ENCODE measurements around the gene ANKFN1.

The ANKFN1 gene

DNA sequence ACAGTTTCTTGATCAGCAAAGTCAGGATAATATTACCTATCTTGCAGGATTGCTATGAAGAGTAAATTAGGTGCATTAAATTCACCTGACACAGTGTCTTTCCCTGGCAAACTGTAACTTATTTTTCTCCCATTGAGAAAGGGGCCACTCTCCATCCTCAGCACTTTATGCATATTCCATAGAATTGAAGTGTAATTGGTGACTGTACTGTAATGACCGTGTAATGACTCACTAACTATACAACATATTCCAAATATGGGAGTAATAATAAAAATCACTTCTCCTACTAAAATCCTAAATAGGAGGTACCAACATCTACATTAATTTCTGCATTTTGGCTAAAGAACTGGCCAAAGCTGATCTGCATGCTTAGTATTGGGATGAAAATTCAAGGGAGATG is 298.4 kb downstream of the ANKFN1 start:
- no peak for DNase-seq

DNA sequence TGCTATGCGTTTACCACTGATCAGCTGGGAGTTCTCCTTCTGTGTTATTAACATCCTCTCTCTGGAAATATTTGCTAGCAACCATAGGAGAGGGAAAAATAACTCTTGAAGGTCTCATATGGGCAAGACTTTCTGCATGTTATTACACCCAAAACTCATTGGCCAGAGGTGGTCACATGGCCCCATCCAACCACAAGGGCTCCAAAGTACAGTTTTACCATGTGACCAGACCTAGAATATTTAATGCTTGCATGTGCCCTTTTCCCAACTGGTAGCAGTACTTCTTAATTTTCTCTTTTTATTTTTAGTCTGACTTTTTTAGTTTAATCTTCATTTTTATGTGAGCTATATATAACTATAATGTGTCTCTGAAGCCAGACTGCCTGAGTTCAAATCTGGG is 299.2 kb downstream of the ANKFN1 start:
- no peak for DNase-seq

- DNase-seq, result no peak
Measured at GRCh38 chr17:56457501-56457900, 304.2 kb downstream of the ANKFN1 start.

DNA sequence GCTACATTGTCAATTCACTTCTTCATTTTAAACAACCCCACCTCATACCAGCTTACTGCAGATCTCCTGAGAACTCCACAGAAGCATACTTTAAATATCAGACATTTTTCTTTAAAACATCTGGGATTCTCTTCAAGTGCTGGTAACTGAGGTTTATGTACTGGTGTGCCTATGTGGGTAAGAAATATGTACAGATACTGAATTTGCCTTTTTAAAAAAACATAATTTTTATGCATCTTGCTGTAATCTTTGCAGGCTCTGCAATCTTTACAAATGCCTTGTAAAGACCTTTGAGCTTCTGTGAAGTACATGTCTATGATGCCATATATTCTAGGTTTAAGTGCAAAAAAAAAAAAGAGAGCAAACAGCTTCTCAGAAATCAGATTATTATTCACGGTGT is 312.6 kb downstream of the ANKFN1 start:
- DNase-seq, result no peak

GRCh38 chr17:56468840-56469239 is 315.6 kb downstream of the ANKFN1 start:
- DNase-seq, result no peak

GRCh38 chr17:56471696-56472095 is 318.4 kb downstream of the ANKFN1 start:
- no peak for DNase-seq

DNA sequence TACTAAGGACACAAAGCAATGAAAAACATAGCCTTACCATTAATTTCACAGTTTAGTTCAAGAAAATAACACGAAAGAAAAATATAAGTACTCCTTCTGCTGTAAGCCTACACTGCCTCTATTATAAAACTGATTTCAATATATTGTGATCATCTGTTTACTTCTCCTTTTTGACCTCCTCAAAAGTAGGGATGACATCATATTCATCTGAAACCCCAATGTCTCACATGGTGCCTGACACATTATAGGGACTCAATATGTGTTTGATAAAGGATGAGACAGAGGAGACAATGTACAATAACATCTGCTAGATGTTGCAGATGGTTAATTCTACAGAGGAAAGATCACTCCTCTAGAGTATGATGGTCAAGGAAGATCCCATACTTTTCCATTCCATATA is 321.8 kb downstream of the ANKFN1 start:
- no peak for DNase-seq

GRCh38 chr17:56478836-56479447 is 325.7 kb downstream of the ANKFN1 start:
- peak; percentile 6 to 10 for DNase-seq

DNA sequence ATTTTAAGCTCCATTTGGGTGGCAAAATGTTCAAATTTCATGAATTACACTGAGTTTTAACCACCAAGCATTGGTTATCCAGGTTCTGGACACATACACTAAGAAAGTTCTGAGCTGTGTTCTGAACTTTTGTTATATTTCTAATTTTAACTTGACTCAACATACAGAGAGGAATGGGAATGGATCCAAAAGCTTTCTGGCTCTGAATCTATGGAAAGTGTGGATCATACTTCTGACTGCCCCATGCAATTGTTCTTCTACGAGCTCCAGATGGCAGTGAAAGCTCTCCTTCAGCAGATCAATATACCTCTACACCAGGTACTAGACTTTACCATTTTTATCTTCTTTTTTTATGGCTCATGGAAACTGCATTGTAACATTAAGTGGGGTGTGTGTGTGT is 327.2 kb downstream of the ANKFN1 start:
- DNase-seq, result no peak

DNA sequence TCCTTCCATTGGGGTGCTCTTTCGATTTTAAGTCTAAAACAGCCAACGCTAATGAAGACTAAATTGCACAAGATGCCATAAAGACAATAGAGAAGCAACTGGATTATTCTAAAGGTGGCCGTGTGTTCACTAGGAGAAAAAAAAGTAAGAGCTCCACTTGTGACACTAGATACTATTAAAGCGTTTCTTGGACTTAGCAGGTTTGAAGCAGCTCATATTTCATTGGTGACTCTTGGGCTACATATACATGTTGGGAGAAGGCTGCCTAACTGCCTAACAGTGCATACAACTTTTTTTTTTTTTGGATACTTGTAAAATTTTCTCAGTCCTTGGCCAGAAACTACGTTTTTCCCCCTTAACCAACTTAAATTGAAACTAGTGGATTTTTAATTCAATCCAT is 328.4 kb downstream of the ANKFN1 start:
- DNase-seq, result no peak

DNA sequence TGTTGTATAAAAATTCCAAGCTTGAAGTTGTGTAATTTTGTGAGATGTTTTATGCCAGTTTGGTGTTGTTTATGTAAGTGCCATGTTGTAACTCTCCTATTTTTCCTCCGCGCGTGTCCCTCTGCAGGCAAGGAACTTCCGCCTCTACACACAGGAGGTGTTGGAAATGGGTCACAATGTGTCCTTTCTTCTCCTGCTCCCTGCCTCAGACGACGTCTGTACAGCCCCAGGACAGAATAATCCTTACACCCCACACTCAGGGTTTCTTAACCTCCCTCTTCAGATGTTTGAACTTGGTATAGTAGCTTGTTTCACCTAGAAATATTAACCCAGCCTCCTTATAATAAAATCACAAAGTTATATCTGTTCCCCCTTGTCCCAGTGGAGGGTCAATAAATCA is 329.0 kb downstream of the ANKFN1 start:
- no peak for DNase-seq

GRCh38 chr17:56486732-56487131 is 333.5 kb downstream of the ANKFN1 start:
- DNase-seq, result no peak

DNA sequence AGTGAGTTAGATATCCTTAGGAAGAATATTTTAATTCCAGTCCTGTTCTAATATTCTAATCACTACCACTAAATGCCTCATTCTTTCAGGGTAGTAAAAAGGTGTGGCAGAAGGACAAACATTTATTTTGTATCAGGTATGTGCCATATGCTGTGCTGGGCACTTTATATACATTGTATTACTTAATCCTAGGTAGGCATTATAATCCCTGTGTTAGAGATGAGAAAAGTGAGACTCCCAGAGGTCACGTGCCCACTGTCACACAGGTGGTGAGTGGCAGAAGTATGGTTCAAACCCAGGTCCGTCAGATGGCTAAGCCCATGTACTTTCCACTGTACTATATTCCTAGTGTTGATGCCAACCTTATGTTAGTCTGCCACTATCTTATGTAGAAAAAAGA is 335.5 kb downstream of the ANKFN1 start:
- no peak for DNase-seq

GRCh38 chr17:56489980-56490379 is 336.7 kb downstream of the ANKFN1 start:
- no peak for DNase-seq

DNA sequence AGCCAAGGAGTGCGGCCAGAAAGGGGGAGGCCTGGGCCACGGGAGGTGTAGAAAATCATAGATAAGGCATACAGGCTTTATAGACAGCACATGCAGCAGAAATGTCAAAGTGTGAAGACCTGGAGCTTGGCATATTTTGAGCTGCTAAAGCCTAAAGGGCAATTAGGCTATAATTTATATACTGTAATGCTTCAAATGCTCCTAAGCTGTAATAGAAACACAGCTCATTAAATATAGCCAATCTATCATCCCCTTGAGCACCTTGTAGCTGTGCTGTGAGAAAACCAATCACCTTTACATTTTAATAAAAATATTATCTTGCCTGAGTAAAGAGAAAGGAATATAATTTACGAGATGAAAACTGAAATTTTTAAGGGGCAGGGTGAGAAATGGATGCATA is 342.3 kb downstream of the ANKFN1 start:
- DNase-seq, result no peak

DNA sequence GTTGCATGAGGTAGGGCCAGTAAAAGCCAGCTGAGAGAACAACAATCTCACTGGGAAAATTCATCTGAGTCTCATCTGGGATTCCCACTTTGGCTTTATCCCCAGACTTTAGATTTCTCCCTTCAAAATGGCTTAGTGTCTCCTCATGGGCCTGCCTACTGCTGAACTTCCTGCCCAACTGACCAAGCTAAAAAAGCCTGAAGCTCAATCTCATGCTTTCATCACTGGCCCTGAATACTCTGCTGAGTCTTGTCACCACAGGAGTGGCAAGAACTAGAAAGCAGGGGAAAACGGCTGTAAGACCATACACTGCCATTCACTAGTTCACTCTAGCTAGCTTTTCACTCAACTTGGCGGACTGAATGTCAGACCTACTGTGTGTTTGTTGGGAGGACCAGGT is 343.9 kb downstream of the ANKFN1 start:
- no peak for DNase-seq

DNA sequence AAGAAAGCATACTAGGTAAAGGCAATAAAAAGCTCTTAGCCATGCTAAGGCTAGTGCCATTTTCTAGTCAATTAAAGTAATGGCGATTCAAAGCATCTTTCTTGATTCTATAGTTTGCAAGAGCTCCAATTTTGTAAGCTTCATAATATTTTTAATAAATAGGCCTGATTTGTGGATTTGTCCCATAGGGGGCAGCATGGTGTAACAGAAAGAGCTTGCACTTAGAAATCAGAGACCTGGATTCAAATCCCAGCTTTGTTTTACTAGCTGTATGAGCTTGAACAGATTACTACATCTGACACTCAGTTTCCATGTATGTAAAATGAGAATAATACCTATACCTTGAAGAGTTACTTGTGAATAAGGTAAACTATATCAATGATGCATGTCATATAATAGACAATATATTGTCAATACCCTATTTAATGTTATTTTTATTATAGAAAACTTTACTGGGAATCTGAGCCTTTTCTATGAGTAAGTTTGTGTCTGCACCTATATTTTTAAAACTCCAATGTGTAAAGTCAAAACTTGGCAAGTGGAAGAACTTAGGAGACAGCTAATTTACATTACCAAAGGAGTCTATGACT is 346.6 kb downstream of the ANKFN1 start:
- peak in 1 of 2 experiments; percentile 46 for DNase-seq

DNA sequence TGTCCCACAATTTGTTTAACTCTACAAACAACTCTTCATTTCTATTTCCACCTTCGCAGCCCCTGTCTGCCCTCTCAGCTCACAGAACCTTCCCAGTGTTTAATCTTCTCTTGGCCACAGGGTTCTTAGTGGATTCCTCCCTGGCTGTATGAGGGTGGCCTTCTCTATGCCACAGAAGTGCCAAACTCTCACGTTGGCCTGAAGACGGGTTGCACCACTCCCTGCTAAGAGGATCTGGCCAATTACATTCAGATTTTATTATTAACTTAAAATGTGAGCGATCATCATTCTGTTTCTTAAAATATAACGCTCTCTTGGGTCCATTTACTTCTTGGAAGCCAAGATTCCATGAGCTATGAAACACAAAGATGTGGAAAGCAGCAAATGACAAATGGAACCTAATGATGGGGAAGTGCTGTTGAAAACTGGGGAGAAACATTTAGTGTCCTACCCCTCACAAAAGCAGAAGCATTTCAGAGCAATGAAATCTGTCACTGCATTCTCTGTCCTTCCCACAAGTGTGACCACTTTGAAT is 348.9 kb downstream of the ANKFN1 start:
- DNase-seq, result no peak

DNA sequence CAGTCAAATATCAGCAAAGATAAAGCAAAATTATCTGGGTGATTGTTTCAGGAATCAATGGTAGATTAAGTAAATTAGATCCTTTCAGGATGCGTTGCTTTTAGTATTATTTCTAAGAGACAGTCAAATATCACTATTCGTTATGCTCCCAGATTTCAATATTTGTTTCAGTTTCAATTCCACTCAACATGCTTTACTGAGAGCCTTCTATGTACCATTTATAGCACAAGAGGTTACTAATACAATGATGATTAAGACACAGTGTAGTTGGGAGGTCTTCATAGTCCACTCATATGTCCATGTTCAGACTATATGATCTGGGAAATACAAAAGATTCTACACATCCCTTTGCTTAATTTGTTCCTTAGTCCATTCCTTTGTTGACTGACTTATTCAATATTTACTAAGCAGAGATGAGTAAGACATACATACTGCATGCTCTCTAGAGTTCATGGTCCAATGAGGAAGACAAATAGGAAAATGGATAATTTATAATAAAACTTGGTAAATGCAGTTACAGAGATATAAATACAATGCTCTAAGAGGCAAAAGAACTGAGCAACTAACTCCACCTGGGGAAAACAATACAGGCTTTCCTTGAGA is 352.0 kb downstream of the ANKFN1 start:
- DNase-seq, result no peak

DNA sequence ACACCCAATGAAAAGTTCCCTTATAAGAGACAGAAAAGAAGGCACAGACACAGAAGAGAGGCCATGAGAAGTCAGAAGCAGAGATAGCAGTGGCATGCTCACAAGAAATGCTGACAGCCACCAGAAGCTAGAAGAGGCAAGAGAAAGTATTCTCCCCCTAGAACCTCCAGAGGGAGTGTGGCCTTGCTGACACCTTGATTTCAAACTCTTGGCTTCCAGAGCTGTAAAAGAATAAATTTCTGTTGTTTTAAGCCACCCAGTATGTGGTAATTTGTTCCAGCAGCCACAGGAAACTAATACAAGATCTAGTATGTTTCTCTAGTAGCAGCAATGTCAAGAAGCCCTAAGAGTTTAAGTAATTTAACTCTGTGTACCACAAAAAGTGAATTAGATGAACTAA is 353.1 kb downstream of the ANKFN1 start:
- DNase-seq, result no peak

- no peak for DNase-seq
Measured at GRCh38 chr17:56510554-56511342, 357.5 kb downstream of the ANKFN1 start.

DNA sequence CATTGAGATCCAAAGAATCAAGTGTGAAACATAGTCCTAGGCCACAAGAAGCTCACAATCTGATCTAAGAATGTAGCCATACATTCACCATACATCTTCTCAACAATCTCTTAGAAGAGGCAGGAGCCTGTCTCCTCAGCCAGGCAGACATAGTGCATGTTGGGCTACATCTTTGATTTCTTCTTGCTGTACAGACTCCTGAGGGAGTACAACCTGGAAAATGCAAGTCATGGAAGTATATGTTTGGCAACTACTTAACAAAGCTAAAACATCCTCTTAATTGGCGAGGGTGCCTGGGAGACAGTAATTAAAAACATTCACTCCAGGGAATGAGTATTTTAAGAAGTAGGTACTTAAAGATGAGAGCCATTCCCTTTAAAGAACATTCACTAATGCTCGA is 361.0 kb downstream of the ANKFN1 start:
- no peak for DNase-seq

- no peak for DNase-seq
Measured at GRCh38 chr17:56514899-56515298, 361.6 kb downstream of the ANKFN1 start.

Data from NCI-H526 (cell line).